SU-DHL-6 (cell line): Measurements from ENCODE around the gene EIF2S1.

Experiments
- CTCF ChIP-seq: fragments of 200-600 bp; sonication (generic); IDR thresholded peaks from one replicate; pipeline ENCODE4 v1.5.1; 2017; ENCODE audit warnings: antibody characterized with exemption, mild to moderate bottlenecking, low read length, moderate library complexity; ENCODE audit not compliant: insufficient read depth, poor library complexity, severe bottlenecking
- EZH2phosphoT487 ChIP-seq: fragments of 200-600 bp; sonication (generic), shearing (Covaris generic); conservative IDR thresholded peaks from 2 replicates; pipeline ENCODE4 v1.6.1; 2018; ENCODE audit warnings: mild to moderate bottlenecking, antibody characterized with exemption, low read length, moderate library complexity, mixed read lengths

GRCh38 chr14:67359775-67360469 lies at the start of gene EIF2S1, which contains the start of gene ATP6V1D:
- TF ChIP-seq CTCF (peak; percentile 100), EZH2phosphoT487 (no peak)
